IMR-90 (cell line): ENCODE results near the gene POLR2F.

Experiments
- CTCF ChIP-seq: conservative IDR thresholded peaks from 2 replicates; pipeline ENCODE4 v1.5.1; 2012; ENCODE audit warnings: mild to moderate bottlenecking, low read depth, low read length, improper control_type of control experiment
- MAFK ChIP-seq: IDR thresholded peaks from 2 replicates; pipeline ENCODE4 v1.6.1; 2012; ENCODE audit warnings: low read depth, low read length, improper control_type of control experiment
- RAD21 ChIP-seq: IDR thresholded peaks from 2 replicates; pipeline ENCODE4 v1.6.1; 2012; ENCODE audit warnings: low read length, improper control_type of control experiment
- RCOR1 ChIP-seq: IDR thresholded peaks from 2 replicates; pipeline ENCODE4 v1.6.1; 2012; ENCODE audit warnings: mild to moderate bottlenecking, low read length, improper control_type of control experiment; ENCODE audit not compliant: insufficient replicate concordance

- TF ChIP-seq RAD21 (no peak), CTCF (no peak), MAFK (no peak), RCOR1 (no peak)
These were observed 27.7 kb upstream of the POLR2F start for GRCh38 chr22:37925767-37926166.
